Prostate gland (tissue), 2 donors: Measurements from ENCODE around the gene BCAM.

Source experiments
- POLR2A ChIP-seq: fragments of 450-650 bp; IDR thresholded peaks from one replicate; pipeline ENCODE4 v1.6.1; 2016; ENCODE audit warnings: antibody characterized with exemption, mild to moderate bottlenecking
- POLR2AphosphoS5 ChIP-seq: sonication (generic); formaldehyde crosslinking; IDR thresholded peaks from one replicate; pipeline ENCODE4 v1.6.1; 2017; ENCODE audit warnings: antibody characterized with exemption
- TF ChIP-seq, protein P1 (sequence below), 4 experiments: fragments of 200-600 bp in 2 of 4; fragments of 450-650 bp in 2 of 4; sonication (generic) in 2 of 4; IDR thresholded peaks; 1 replicate in 3 of 4; 2 replicates in 1 of 4; pipeline ENCODE4 v1.5.1; 2016 to 2019; ENCODE audit warnings: antibody characterized with exemption in 4 of 4, mild to moderate bottlenecking in 2 of 4, moderate library complexity in 2 of 4

DNA sequence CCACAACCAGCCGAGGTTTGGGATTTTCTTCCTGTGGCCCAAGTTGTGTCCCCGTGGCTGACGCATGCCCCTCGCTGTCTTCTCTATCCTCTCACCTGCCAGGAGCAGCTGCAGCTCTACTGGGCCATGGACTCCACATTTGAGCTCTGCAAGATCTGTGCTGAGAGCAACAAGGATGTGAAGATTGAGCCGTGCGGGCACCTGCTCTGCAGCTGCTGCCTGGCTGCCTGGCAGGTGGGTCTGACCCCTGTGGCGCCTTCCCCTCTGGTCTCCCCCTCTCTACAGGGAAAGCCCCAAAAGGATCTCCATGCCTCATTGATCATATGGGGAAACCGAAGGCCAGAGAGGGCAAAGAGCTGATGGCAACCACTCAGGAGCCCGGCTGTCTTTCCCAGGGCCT is 16.6 kb upstream of the BCAM start:
- TF ChIP-seq, protein P1, sequence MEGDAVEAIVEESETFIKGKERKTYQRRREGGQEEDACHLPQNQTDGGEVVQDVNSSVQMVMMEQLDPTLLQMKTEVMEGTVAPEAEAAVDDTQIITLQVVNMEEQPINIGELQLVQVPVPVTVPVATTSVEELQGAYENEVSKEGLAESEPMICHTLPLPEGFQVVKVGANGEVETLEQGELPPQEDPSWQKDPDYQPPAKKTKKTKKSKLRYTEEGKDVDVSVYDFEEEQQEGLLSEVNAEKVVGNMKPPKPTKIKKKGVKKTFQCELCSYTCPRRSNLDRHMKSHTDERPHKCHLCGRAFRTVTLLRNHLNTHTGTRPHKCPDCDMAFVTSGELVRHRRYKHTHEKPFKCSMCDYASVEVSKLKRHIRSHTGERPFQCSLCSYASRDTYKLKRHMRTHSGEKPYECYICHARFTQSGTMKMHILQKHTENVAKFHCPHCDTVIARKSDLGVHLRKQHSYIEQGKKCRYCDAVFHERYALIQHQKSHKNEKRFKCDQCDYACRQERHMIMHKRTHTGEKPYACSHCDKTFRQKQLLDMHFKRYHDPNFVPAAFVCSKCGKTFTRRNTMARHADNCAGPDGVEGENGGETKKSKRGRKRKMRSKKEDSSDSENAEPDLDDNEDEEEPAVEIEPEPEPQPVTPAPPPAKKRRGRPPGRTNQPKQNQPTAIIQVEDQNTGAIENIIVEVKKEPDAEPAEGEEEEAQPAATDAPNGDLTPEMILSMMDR (IDR thresholded peaks at IDR 0.05), result no peak
- TF ChIP-seq POLR2A (no peak), POLR2AphosphoS5 (no peak)
